Uterus (tissue), 4 donors: Measurements from ENCODE around the gene HOXA11. TPM values are rescaled to one million over a fixed set of nuclear protein-coding genes. Genes with fewer than 3 reads are reported as not detected.
A peak's percentile ranks its signal among the peaks of the same experiment; 100 is the strongest.

ENCODE experiments used
- DNase-seq, 2 donors: peaks; one replicate each; pipeline ENCODE4 v3.0.0-alpha.2; 2019 to 2020
- H3K27ac ChIP-seq, 2 donors: fragments of 200-600 bp; sonication (generic); 1 replicate in 1 of 2; 2 replicates in 1 of 2; pipeline ENCODE4 v1.5.1; 2016 to 2018
- H3K27me3 ChIP-seq, 2 donors: fragments of 200-600 bp; sonication (generic); one replicate each; pipeline ENCODE4 v1.5.1; 2018 to 2019; ENCODE audit warnings: control low read depth in 1 of 2
- H3K36me3 ChIP-seq, 2 donors: fragments of 200-600 bp; sonication (generic); one replicate each; pipeline ENCODE4 v1.5.1; 2019; ENCODE audit warnings: control low read depth in 1 of 2
- H3K4me1 ChIP-seq, 2 donors: fragments of 200-600 bp; sonication (generic); one replicate each; pipeline ENCODE4 v1.5.1; 2018 to 2019; ENCODE audit warnings: control low read depth in 1 of 2
- H3K4me3 ChIP-seq, 2 donors: fragments of 200-600 bp; sonication (generic); 1 replicate in 1 of 2; 2 replicates in 1 of 2; pipeline ENCODE4 v1.5.1; 2018 to 2019; ENCODE audit warnings: mild to moderate bottlenecking in 1 of 2
- H3K9me3 ChIP-seq, 2 donors: fragments of 200-600 bp; sonication (generic); one replicate each; pipeline ENCODE4 v1.5.1; 2019; ENCODE audit warnings: control low read depth in 1 of 2
- POLR2A ChIP-seq, 2 donors: fragments of 450-650 bp; IDR thresholded peaks; one replicate each; pipeline ENCODE4 v1.6.1; 2016; ENCODE audit warnings: antibody characterized with exemption in 2 of 2, mild to moderate bottlenecking in 1 of 2, moderate library complexity in 1 of 2
- intact Hi-C: fragments of 100-400 bp; cut with DNase I; formaldehyde crosslinking; loops from one replicate; pipeline ENCODE4 v1.15.1; 2023; ENCODE audit warnings: low total_unique reads
- total RNA-seq, 4 donors: library from RNA; depleted of rRNA in 3 of 4; stranded (reverse); fragments of >200 nt in 3 of 4; gene quantifications; one replicate each; pipeline versions ENCODE4 v1.1.0 to v1.2.4, GENCODE V29; 2014 to 2023
- TF ChIP-seq, protein P1 (sequence below), 4 experiments: fragments of 200-600 bp in 2 of 4; fragments of 450-650 bp in 2 of 4; sonication (generic) in 2 of 4; IDR thresholded peaks; one replicate each; pipeline ENCODE4 v1.5.1; 2016 to 2019; ENCODE audit warnings: antibody characterized with exemption in 4 of 4, mild to moderate bottlenecking in 2 of 4, moderate library complexity in 1 of 4
- donor health status: DM: yes; HTN: yes; CAD: no.

Gene HOXA11
- total RNA-seq, 4 donors from 2014 or later, result 32.4 to 82.0 (median 57.8) TPM

DNA sequence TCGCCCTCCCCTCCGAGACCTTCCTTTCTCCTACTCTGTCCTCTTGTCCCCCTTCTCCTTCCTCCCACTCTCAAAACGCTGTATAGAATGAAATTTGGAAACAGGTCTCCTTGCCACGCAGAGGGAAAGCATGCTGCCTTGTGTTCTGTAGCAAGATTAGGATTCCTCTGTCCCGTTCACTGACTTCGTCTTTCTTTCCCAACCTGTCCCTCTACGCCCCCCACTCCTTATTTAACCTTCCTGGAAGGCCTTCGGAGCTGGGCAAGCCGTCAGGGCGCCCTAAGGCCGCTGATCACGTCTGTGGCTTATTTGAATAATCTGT is 21.0 kb downstream of the HOXA11 start:
- no peaks in the 10 kb centered on the region for H3K36me3 ChIP-seq
- H3K4me1 ChIP-seq, result no peaks in the 10 kb centered on the region
- no peak for DNase-seq
- H3K4me3 ChIP-seq, result peak overlapping the region; percentile 58 to 66
- H3K9me3 ChIP-seq, result no peaks in the 10 kb centered on the region
- H3K27me3 ChIP-seq, result no peaks in the 10 kb centered on the region
- intact Hi-C loops, result loop anchor here (5.0 kb wide), 1 partner anchor 307 kb away; no protein-coding TSS in a partner anchor
- TF ChIP-seq, protein P1, sequence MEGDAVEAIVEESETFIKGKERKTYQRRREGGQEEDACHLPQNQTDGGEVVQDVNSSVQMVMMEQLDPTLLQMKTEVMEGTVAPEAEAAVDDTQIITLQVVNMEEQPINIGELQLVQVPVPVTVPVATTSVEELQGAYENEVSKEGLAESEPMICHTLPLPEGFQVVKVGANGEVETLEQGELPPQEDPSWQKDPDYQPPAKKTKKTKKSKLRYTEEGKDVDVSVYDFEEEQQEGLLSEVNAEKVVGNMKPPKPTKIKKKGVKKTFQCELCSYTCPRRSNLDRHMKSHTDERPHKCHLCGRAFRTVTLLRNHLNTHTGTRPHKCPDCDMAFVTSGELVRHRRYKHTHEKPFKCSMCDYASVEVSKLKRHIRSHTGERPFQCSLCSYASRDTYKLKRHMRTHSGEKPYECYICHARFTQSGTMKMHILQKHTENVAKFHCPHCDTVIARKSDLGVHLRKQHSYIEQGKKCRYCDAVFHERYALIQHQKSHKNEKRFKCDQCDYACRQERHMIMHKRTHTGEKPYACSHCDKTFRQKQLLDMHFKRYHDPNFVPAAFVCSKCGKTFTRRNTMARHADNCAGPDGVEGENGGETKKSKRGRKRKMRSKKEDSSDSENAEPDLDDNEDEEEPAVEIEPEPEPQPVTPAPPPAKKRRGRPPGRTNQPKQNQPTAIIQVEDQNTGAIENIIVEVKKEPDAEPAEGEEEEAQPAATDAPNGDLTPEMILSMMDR (IDR thresholded peaks at IDR 0.05), result no peak
- TF ChIP-seq POLR2A (IDR thresholded peaks at IDR 0.05), result no peak
- peak overlapping the region; percentile 94 to 96 for H3K27ac ChIP-seq

- H3K27ac ChIP-seq, result peak overlapping the region; percentile 94 to 96
- H3K4me3 ChIP-seq, result peak overlapping the region; percentile 58 to 66
- no peaks in the 10 kb centered on the region for H3K27me3 ChIP-seq
- intact Hi-C loops, result loop anchor here (5.0 kb wide), 1 partner anchor 306 kb away; no protein-coding TSS in a partner anchor
- no peak for TF ChIP-seq POLR2A (IDR thresholded peaks at IDR 0.05)
- TF ChIP-seq, protein P1 (IDR thresholded peaks at IDR 0.05), result no peak
- H3K36me3 ChIP-seq, result no peaks in the 10 kb centered on the region
- H3K9me3 ChIP-seq, result no peaks in the 10 kb centered on the region
- H3K4me1 ChIP-seq, result no peaks in the 10 kb centered on the region
- peak in 1 of 2 donors; percentile 19 for DNase-seq
Observed at GRCh38 chr7:27163288-27164044, 21.6 kb downstream of the HOXA11 start.

GRCh38 chr7:27162561-27163287 is 22.3 kb downstream of the HOXA11 start:
- no peaks in the 10 kb centered on the region for H3K36me3 ChIP-seq
- no peaks in the 10 kb centered on the region for H3K4me1 ChIP-seq
- DNase-seq, result no peak
- TF ChIP-seq, protein P1 (IDR thresholded peaks at IDR 0.05), result no peak
- no peak for TF ChIP-seq POLR2A (IDR thresholded peaks at IDR 0.05)
- H3K4me3 ChIP-seq, result peak overlapping the region; percentile 58 to 66
- intact Hi-C loops, result loop anchor here (5.0 kb wide), 1 partner anchor 305 kb away; no protein-coding TSS in a partner anchor
- no peaks in the 10 kb centered on the region for H3K9me3 ChIP-seq
- H3K27ac ChIP-seq, result peak overlapping the region; percentile 94 to 96
- no peaks in the 10 kb centered on the region for H3K27me3 ChIP-seq

DNA sequence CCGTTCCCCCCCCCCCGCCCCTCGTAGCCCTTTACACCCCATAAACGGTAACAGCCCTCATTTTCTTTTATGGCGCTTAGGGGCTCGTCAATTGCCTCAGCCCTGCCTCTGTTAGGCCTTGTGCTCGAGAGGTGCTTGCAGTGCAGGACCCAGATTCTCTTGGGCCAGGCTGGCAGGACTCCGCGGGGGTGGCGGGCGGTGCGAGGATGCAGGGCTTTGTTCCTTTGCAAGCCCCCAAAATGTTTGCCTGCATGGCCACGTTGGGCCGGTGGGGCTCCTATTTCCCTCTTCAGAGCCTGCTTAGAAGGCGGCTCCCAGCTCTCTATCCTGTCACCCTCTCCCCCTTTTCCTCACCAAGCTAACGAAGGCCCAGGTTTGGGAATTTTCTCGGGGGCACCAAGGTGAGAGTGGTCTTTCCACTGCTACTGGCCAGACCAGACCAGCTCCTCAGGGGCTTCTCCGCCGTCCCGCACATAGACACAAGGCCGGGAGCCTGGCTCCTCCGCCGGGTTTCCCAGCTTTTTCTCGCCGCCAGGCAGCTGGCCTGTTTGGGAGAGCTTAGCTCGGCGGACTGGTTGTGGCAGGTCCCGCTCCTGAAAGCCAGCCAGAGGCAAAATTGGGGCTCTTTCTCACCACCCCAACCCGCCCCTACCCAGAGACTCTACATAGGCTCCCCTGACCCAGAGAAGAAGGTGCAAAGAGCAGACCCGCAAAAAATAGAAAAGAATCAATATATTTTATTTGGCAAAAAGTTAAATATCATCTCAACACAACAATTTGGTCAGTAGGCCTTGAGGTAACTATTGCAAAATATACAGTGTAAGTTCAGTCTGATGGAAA is 23.1 kb downstream of the HOXA11 start:
- peak; percentile 41 to 48 for DNase-seq
- Histone ChIP-seq H3K27ac (peak overlapping the region; percentile 94 to 96), H3K27me3 (no peaks in the 10 kb centered on the region), H3K36me3 (no peaks in the 10 kb centered on the region), H3K4me1 (no peaks in the 10 kb centered on the region), H3K4me3 (peak overlapping the region; percentile 49 to 66), H3K9me3 (no peaks in the 10 kb centered on the region)
- TF ChIP-seq, protein P1 (IDR thresholded peaks at IDR 0.05), result no peak
- no peak for TF ChIP-seq POLR2A (IDR thresholded peaks at IDR 0.05)
- intact Hi-C loops, result loop anchor here (5.0 kb wide), 1 partner anchor 305 kb away; no protein-coding TSS in a partner anchor
